Skeletal muscle cell (primary cell): ENCODE measurements around the gene MGAT5.

Source experiments
- DNase-seq: peaks from one replicate; pipeline ENCODE4 v3.0.0-alpha.2; 2010; ENCODE audit warnings: low read depth
- H3K4me3 ChIP-seq: 2 replicates; pipeline ENCODE4 v1.5.1; 2011; ENCODE audit warnings: low read depth, mild to moderate bottlenecking, control low read depth, low read length, moderate library complexity

MGAT5 gene

DNA sequence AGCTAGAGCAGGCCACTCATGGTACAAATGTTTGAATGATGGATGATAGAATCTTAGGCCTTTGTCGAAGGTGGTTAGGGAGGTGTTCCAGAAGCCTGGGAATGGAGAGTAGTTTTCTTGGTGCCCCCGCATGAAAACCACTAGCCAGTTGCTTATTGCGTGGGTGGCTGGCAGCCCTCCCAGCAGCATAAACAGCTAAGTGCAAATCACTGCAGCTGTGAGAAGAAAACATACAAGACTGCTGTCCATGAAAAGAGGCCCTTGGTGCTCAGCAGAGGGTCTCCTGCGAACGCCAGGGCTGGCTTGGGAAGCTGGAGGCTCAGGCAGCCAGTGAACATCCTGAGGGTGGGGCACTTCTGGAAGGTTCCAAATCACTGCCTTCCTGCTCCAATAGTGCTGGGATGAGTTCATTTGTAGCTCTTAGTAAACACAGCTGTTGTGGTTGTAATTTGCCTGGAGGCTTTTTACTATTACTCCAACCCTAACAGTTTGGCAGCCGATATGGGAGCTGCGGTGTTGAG is 118.8 kb downstream of the MGAT5 start:
- H3K4me3 ChIP-seq: no peak overlapping the region

DNA sequence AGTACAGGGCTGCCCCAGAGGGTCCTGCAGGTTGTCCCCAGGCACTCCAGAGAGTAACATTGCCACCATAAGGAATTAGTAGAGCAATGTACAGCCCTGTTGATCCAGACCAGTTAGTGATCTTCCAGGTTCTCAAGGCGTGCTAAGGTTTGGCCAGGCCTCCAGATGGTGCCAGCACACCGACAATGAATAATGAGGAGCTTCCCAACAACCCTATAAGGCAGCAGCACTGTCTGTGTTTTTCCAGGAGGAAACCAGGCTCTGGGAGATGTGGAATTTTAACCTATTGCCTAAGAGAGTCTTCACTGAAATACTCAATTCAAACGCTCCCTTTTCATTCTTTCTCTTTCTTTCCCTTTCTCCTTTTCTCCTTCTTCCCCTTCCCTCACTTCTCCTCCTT is 122.1 kb downstream of the MGAT5 start:
- DNase-seq: peak; percentile 43
- no peak overlapping the region for H3K4me3 ChIP-seq

More for the DNA sequence above, 118.8 kb downstream of the MGAT5 start:
- DNase-seq: peak; percentile 94

- H3K4me3 ChIP-seq: no peak overlapping the region
- no peak for DNase-seq
Observed at GRCh38 chr2:134377730-134378129, 123.9 kb downstream of the MGAT5 start.

GRCh38 chr2:134379293-134379692 is 125.4 kb downstream of the MGAT5 start:
- no peak overlapping the region for H3K4me3 ChIP-seq
- no peak for DNase-seq

DNA sequence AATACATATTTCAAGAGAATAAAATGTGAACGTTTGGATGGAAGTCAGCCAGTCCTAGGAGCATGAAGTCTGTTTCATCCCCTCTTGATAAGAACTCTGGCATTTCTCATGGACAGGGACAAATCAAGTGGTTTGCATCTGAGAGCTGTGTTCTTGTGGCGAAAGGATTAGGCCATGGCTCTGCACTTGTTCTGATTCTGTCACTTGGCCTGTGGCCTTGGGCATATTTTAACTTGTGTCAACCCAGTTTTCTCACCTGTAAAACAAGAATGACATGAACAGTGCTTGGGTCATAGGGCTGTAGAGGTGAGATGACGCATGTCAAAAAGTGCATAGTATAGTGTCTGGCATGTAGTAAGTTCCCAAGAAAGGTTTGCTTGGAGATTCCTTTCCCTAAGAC is 125.8 kb downstream of the MGAT5 start:
- DNase-seq: no peak
- no peak overlapping the region for H3K4me3 ChIP-seq

DNA sequence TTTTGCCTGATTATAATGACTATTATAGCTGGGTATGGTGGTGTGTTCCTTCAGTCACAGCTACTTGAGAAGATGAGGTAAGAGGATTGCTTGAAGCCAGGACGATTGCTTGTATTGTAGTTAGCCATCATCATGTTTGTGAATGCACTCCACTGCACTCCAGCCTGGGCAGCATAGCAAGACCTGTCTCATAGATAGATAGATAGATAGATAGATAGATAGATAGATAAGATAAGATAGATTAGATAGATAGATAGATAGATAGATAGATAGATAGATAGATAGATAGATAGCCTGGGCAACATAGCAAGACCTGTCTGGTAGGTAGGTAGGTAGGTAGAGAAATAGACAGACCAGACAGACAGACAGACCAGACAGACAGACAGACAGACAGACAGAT is 127.3 kb downstream of the MGAT5 start:
- no peak overlapping the region for H3K4me3 ChIP-seq
- no peak for DNase-seq

GRCh38 chr2:134384131-134384530 is 130.3 kb downstream of the MGAT5 start:
- DNase-seq: no peak
- H3K4me3 ChIP-seq: no peak overlapping the region

- DNase-seq: no peak
- no peak overlapping the region for H3K4me3 ChIP-seq
Observed at GRCh38 chr2:134385195-134385594, 131.3 kb downstream of the MGAT5 start.

GRCh38 chr2:134386310-134386709 is 132.4 kb downstream of the MGAT5 start:
- DNase-seq: no peak
- H3K4me3 ChIP-seq: no peak overlapping the region

DNA sequence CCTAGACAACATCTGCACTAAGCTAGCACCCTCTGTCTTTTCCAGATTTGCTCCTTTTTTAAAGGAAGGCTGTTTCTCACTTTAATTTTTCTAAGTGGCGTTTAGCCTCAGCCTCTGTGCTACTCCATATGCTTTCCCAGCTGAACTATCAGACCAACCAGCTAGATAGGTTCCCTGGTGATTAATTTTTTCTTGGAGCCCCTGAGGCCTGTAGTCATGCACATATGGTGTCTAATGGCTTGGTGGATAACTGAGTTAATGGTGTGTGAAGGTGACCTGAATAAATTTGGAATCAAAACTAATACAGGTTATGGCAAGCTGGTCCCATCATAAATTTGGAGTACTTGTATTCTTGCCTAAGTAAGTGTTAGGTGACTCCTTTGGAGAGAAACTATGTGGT is 135.5 kb downstream of the MGAT5 start:
- H3K4me3 ChIP-seq: no peak overlapping the region
- DNase-seq: no peak

GRCh38 chr2:134391751-134392160 is 137.9 kb downstream of the MGAT5 start:
- no peak overlapping the region for H3K4me3 ChIP-seq
- no peak for DNase-seq

DNA sequence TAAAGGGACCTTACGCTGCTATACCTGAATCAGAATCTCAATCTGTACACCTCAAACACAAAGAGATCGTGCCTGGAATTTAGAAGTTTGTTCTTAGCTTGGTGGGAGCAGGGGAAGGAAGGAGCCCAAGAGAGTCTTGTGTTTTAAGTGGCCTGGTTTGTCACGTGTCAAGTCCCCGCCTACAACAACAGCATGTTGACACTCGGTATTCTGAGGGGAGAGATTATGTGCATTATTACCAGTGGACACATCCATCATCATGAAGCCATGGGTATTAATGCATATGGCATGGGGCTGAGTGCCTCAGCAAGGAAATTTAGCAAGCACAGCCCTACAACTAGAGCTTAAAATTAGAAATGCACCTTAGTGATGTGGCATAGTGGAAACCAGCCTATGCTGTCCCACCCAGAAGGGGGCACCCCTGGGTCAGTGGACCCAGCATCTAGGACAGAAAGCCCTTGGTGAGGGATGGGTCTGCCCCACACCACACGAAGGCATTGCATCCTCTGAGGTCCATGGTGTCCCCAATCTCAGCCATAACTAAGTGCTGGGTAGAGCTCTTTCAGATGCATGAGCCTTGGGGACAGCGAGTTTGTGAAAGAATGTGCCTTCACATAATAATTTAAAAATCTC is 138.7 kb downstream of the MGAT5 start:
- no peak for DNase-seq
- no peak overlapping the region for H3K4me3 ChIP-seq

GRCh38 chr2:134393075-134393461 is 139.2 kb downstream of the MGAT5 start:
- no peak for DNase-seq
- no peak overlapping the region for H3K4me3 ChIP-seq

GRCh38 chr2:134395779-134396178 is 141.9 kb downstream of the MGAT5 start:
- no peak for DNase-seq
- no peak overlapping the region for H3K4me3 ChIP-seq

- DNase-seq: no peak
- no peak overlapping the region for H3K4me3 ChIP-seq
Observed at GRCh38 chr2:134396493-134396892, 142.6 kb downstream of the MGAT5 start.

DNA sequence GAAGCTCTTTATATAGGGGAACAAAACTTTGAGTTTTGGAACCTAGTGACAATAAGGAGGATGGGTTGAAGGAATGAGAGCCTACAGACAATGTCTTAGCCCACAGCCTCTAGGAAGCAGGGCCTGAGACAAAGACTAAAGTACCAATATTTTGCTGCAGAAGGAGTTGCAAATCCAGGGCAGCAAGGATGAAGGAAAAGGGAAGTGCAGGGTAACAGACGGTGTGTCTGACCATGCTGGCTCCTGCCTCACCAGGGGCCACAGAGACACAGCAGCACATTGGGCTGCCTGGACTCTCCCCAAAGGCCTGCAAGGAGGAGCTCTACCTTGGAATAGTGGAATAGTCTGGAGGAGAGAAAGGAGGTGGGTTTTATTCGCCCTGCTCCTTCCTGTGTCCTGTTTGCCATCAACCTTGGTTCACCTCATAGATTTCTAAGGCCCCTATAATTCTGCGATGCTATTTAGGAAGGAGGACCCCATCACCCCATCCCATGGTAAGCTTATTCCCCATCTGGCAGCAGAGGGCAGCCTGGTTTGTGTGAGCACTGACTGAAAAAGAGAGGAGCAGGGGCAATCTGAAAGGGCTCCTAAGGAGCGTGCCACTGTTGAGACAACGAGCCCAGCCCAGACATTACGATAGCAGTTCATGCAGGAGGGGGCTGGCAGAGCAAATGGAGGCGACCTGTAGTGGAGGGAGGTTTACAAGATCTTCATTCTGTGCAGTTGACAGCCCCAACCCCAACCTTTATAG is 143.4 kb downstream of the MGAT5 start:
- no peak for DNase-seq
- no peak overlapping the region for H3K4me3 ChIP-seq

DNA sequence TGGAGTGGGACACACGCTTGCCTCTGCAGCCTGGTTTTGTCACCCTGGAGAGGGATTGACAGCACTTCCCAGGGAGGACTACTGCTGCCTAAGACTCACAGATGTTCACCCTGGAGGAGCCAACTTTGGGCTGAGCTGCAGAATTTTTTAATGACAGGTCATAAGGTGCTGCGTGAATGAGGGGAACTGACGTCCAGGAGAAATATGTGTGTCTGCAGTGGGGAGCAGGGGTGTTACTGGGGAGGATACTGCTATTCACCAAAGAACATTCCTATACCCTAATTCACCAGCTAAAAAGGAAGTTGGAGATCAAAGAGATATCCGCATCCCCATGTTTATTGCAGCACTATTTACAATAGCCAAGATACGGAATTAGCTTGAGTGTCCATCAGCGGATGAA is 144.4 kb downstream of the MGAT5 start:
- peak; percentile 77 for DNase-seq
- H3K4me3 ChIP-seq: no peak overlapping the region

GRCh38 chr2:134399096-134399495 is 145.2 kb downstream of the MGAT5 start:
- DNase-seq: no peak
- no peak overlapping the region for H3K4me3 ChIP-seq

DNA sequence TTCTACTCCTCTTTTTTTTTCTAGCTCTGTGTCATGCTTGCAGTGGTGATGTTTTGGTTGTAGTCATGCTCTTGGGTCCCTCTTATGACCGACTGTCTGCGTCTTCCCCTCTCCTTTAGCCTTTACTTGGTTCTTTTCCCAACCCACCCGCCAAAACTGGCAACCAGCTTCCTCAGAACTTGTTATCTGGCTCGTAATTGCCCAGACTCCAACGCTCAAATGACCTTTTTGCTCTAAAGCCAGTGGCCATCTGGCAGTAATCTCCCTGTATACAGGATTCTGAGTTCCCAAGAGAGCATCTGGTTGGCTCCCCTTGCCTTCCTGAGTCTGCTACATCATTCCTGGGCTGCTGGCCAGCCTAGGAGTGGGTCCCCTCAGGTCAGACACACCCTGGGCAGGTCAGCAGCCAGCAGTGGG is 147.2 kb downstream of the MGAT5 start:
- no peak for DNase-seq
- H3K4me3 ChIP-seq: no peak overlapping the region

DNA sequence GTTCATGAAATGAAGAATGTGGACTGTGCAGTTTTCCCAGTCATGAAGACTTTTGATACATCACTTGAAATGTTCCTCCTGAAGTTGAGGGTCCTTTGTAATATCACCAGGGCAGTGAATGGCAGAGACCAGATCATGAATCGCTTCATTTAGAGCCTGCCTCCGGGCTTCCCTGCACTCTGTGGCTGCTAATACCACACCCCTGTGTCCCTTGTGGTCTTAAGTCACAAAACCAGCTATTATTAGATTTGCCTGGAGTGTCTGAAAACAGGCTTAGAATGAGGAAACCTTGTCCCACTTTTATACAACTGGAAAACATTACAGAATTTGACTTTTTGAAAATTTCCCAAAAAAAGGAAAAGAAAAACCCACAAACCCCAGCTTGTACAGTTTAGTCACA is 147.9 kb downstream of the MGAT5 start:
- H3K4me3 ChIP-seq: no peak overlapping the region
- DNase-seq: no peak

DNA sequence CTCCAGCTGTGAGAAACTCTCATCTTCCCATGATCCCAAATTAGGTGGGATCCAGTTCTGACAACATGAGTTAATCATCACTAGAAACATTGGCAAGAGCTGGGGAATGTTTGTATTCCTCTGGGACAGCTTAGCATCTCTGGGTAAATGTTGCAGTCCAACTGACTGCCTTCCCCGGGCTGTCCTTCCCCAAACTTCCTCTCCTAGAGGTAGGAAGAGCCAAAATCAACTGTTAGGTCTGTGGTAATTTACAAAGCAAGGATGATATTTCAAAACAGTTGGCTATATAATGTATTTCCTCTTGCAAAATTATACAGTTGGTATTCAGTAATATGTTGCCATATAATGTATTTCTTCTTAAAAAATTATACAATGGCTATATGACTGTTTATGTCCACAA is 148.5 kb downstream of the MGAT5 start:
- H3K4me3 ChIP-seq: no peak overlapping the region
- peak; percentile 95 for DNase-seq
